Coronary artery (tissue), 2 donors: ENCODE results near the gene USH1G.
"Not testable (repeated sequence)": the region's sequence is repeated elsewhere in the genome, so short reads cannot be mapped to it uniquely, and the experiment has no call there.

ENCODE experiments used
- DNase-seq: peaks from one replicate; pipeline ENCODE4 v3.0.0-alpha.2; 2017; ENCODE audit warnings: low spot score
- H3K27ac ChIP-seq, 2 donors: fragments of 200-600 bp; sonication (generic); one replicate each; pipeline ENCODE4 v1.5.1; 2016 to 2019
- H3K4me3 ChIP-seq: fragments of 200-600 bp; sonication (generic); 2 replicates; pipeline ENCODE4 v1.5.1; 2016; ENCODE audit warnings: mild to moderate bottlenecking, moderate library complexity
- TF ChIP-seq, protein P1 (sequence below): fragments of 200-600 bp; sonication (generic); IDR thresholded peaks from one replicate; pipeline ENCODE4 v1.5.1; 2019; ENCODE audit warnings: antibody characterized with exemption

The USH1G gene

GRCh38 chr17:74922694-74923537 is at the start of gene USH1G:
Gene USH1G (minus strand): TSS chr17:74923255. CDS start chr17:74923073, 182 bp downstream.
- peak within 1 kb of the TSS; percentile 62 for H3K4me3 ChIP-seq

DNA sequence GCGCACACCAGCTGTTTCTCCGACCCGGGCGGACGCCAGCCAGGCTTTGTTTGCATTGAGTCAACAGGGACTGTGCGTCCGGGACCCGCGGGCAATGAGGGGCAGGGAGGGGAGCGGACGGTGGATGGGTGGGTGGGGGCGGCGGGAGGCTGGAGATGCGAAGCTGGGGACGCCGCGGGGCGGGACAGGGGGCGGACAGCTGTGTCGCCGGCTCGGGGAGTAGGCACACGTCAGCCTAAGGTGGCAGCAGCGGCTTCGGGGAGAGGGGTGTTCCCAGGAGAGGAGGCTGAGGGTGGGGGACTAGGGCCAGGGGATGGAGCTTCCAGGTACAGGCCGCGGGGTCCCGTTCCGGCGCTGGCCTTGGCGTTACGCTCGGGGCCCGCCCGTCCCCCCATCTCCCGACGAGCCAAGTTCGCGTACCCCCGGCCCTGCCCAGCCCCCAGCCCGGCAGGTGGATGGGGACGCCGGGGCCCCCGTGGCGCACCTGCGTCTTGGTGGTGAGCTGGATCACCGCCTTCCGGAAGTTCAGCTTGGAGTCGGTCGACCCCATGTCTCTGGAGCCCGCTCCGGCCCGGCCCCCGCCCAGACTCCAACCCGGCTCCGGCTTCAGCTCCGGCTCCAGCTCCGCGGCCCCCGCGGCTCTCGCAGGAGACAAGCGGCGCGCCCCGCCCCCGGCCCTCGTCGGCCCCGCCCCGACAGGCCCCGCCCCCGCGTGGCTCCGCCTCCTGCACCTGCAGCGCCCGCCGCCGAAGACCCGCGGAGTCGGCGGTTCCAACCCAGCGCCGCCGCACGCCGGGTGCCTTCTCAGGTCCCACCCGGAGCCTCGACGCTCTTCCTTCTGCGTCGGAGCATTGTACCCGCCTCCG is 49.3 kb upstream of the USH1G start, which contains the start of gene HID1:
Gene HID1, minus strand, starts transcription at position 653 of the 866 bp plus-strand sequence. Its CDS starts 103 bp downstream, at position 550.
- no peak for DNase-seq
- Histone ChIP-seq H3K4me3 (peak within 1 kb of the TSS; percentile 70), H3K27ac (peak within 1 kb of the TSS; percentile 10 to 19)
- TF ChIP-seq, protein P1, sequence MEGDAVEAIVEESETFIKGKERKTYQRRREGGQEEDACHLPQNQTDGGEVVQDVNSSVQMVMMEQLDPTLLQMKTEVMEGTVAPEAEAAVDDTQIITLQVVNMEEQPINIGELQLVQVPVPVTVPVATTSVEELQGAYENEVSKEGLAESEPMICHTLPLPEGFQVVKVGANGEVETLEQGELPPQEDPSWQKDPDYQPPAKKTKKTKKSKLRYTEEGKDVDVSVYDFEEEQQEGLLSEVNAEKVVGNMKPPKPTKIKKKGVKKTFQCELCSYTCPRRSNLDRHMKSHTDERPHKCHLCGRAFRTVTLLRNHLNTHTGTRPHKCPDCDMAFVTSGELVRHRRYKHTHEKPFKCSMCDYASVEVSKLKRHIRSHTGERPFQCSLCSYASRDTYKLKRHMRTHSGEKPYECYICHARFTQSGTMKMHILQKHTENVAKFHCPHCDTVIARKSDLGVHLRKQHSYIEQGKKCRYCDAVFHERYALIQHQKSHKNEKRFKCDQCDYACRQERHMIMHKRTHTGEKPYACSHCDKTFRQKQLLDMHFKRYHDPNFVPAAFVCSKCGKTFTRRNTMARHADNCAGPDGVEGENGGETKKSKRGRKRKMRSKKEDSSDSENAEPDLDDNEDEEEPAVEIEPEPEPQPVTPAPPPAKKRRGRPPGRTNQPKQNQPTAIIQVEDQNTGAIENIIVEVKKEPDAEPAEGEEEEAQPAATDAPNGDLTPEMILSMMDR, result no peak

More at GRCh38 chr17:74922694-74923537, at the start of gene USH1G:
- TF ChIP-seq, protein P1, result no peak
- H3K27ac ChIP-seq, result no peak within 1 kb of the TSS
- DNase-seq, result no peak

DNA sequence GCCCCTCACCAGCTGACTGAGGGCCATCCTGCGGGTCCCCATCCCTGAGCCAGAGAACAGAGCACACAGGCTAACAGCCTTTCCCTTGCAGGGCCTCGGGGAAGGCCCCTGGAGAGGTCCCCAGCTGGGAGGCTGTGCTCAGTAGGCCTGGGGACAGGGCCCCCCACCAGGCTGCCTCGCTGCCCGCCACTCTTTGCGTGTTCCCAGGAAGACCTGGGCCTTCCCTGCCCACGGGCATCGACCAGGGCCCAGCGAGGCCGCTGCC is 48.7 kb upstream of the USH1G start:
- DNase-seq, result no peak
- Histone ChIP-seq H3K4me3 (peak overlapping the region; percentile 70), H3K27ac (peak overlapping the region; percentile 10 to 19)
- TF ChIP-seq, protein P1, result no peak

DNA sequence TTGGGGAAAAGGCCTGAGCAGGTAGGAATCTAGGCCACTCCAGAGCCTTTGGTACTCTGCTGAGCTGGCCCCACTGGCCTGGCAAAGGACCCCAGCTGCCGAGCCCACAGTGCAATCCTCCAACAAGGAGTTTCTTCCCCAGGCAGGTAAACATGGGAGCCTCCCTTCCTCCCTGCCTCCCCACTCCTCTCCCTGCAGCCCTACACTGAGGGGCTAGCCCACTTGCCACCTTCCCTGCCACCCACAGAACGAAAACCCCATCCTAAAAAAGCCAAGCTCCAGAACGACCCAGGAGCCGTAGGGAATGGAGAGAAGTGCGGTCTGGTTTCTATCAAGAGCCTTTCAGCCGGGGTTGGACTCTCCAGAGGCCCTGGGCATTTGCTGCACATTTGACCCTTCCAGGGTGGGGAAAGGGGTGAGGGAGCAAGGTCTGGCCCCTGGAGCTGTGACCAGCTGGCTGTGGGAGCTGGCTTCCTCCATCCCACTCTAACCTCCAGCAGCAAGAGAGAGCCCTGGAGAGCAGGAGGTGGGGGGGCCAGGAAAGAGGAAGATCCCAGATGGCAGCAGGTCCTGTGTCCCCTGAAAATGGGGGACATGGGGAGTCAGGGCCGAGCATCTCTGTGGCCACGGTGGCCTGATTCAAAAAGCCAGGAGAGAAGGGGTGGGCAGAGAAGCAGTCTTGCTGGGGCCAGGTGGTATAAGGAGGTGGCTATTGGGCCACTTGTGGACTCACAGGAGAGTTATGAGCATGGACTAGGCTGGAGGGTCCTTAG is 48.2 kb upstream of the USH1G start:
- DNase-seq, result no peak
- H3K4me3 ChIP-seq, result peak overlapping the region; percentile 70
- H3K27ac ChIP-seq, result peak overlapping the region in 1 of 2 donors; percentile 19
- TF ChIP-seq, protein P1, result no peak

DNA sequence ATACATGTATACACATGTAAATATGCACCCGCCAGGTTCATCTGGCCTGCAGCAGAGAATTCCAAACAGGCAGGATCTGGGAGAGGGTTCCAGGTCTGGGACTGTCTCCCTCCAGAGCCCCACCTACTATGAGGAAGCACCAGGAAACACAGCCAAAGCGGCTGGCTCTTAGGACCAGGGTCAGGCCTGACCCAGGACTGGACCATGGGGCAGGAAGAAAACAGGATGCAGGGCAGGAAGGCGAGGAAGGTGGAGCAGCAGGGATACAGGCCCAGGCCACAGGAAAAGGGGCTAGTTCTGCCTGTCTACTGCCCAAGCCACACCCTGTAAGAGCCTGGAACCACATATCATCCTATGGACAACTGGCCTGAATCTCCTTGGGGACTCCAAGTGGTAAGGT is 47.3 kb upstream of the USH1G start:
- TF ChIP-seq, protein P1, result no peak
- Histone ChIP-seq H3K27ac (no peak overlapping the region), H3K4me3 (peak overlapping the region; percentile 70)
- no peak for DNase-seq

GRCh38 chr17:74969501-74969900 is 46.4 kb upstream of the USH1G start:
- DNase-seq, H3K27ac ChIP-seq, H3K4me3 ChIP-seq: not testable (repeated sequence)

GRCh38 chr17:74968361-74968780 is 45.3 kb upstream of the USH1G start:
- Histone ChIP-seq H3K4me3 (no peak overlapping the region), H3K27ac (no peak overlapping the region)
- TF ChIP-seq, protein P1, result no peak
- no peak for DNase-seq
